H1 (cell line): ENCODE results near the gene ZNF536. TPM values are rescaled to one million over a fixed set of nuclear protein-coding genes. Genes with fewer than 3 reads are reported as not detected.

ENCODE experiments used
- CTCF ChIA-PET: fragments of 300-600 bp; sonication (Branson Sonifier 250); formaldehyde crosslinking; loops from one replicate; lab custom pipeline; 2021; ENCODE audit not compliant: partially characterized antibody; lab: Charles Lee
- POLR2A ChIA-PET: fragments of 300-600 bp; sonication (Branson Sonifier 250); formaldehyde crosslinking; loops from one replicate; lab custom pipeline; 2021; ENCODE audit warnings: inconsistent platforms; ENCODE audit not compliant: partially characterized antibody; lab: Charles Lee
- DNase-seq, 2 experiments: peaks; one replicate each; pipeline versions ENCODE4 v3.0.0 to v3.0.0-alpha.2; 2010 to 2022; ENCODE audit warnings: low spot score in 2 of 2, low read depth in 1 of 2, mixed read lengths in 1 of 2
- FAIRE-seq: peaks from 2 replicates; lab custom pipeline; 2011; peaks lifted over from hg19 to GRCh38; lab: Jason Lieb, UNC
- H2AFZ ChIP-seq: 2 replicates; pipeline ENCODE4 v1.8.1; 2012; ENCODE audit warnings: low read length, inconsistent platforms
- H2AK5ac ChIP-seq: 2 replicates; pipeline ENCODE4 v1.6.1; 2013; ENCODE audit warnings: low read depth, low read length
- H2BK120ac ChIP-seq: replicated peaks from 2 replicates; pipeline ENCODE3; 2013; ENCODE audit warnings: low read depth, low read length, inconsistent platforms
- H2BK12ac ChIP-seq: 2 replicates; pipeline ENCODE4 v1.6.1; 2013; ENCODE audit warnings: low read depth, low read length
- H2BK15ac ChIP-seq: 2 replicates; pipeline ENCODE4 v1.6.1; 2013; ENCODE audit warnings: low read length
- H2BK20ac ChIP-seq: 2 replicates; pipeline ENCODE4 v1.6.1; 2013; ENCODE audit warnings: low read length
- H2BK5ac ChIP-seq: 2 replicates; pipeline ENCODE4 v1.6.1; 2013; ENCODE audit warnings: low read depth, low read length
- H3K14ac ChIP-seq: 2 replicates; pipeline ENCODE4 v1.6.1; 2013; ENCODE audit warnings: inconsistent platforms; ENCODE audit not compliant: insufficient read length
- H3K18ac ChIP-seq: 2 replicates; pipeline ENCODE4 v1.6.1; 2013; ENCODE audit warnings: low read length; ENCODE audit errors: extremely low read depth
- H3K23ac ChIP-seq: 2 replicates; pipeline ENCODE4 v1.6.1; 2013; ENCODE audit warnings: inconsistent platforms; ENCODE audit not compliant: insufficient read length
- H3K23me2 ChIP-seq: 2 replicates; pipeline ENCODE4 v1.6.1; 2013; ENCODE audit warnings: low read depth, low read length
- H3K27ac ChIP-seq: 2 replicates; pipeline ENCODE4 v1.6.1; 2011; ENCODE audit warnings: low read depth, low read length, inconsistent platforms
- H3K27me3 ChIP-seq, 4 experiments: replicated peaks in 1 of 4; 1 replicate in 1 of 4; 2 replicates in 3 of 4; pipeline versions ENCODE4 v1.6.1 to v1.8.1; 2011 to 2013; ENCODE audit warnings: low read length in 3 of 4, mild to moderate bottlenecking in 3 of 4, inconsistent platforms in 2 of 4, mixed read lengths in 2 of 4, moderate library complexity in 1 of 4; ENCODE audit not compliant: control insufficient read depth in 3 of 4, insufficient read depth in 3 of 4; ENCODE audit errors: extremely low read depth in 1 of 4
- H3K36me3 ChIP-seq, 4 experiments: 2 replicates each; pipeline versions ENCODE4 v1.6.1 to v1.8.1; 2011 to 2013; ENCODE audit warnings: mild to moderate bottlenecking in 4 of 4, low read length in 3 of 4, moderate library complexity in 2 of 4, control low read depth in 1 of 4, inconsistent platforms in 1 of 4; ENCODE audit not compliant: insufficient read depth in 4 of 4, control insufficient read depth in 2 of 4
- H3K4ac ChIP-seq: replicated peaks from 2 replicates; pipeline ENCODE3; 2013; ENCODE audit warnings: low read length, low read depth, mixed read lengths, inconsistent platforms; ENCODE audit not compliant: insufficient read length
- H3K4me1 ChIP-seq, 4 experiments: replicated peaks in 1 of 4; 1 replicate in 1 of 4; 2 replicates in 3 of 4; pipeline versions ENCODE4 v1.6.1 to v1.8.1; 2011 to 2013; ENCODE audit warnings: low read length in 3 of 4, inconsistent platforms in 2 of 4, mixed read lengths in 1 of 4; ENCODE audit not compliant: insufficient read depth in 4 of 4, control insufficient read depth in 3 of 4
- H3K4me2 ChIP-seq, 2 experiments: 2 replicates each; pipeline versions ENCODE4 v1.6.1 to v1.8.1; 2011 to 2013; ENCODE audit warnings: low read depth in 2 of 2, low read length in 2 of 2, control low read depth in 1 of 2, inconsistent platforms in 1 of 2, mild to moderate bottlenecking in 1 of 2; ENCODE audit not compliant: insufficient read depth in 1 of 2
- H3K4me3 ChIP-seq, 4 experiments: fragments of 200-600, 300-600 bp in 1 of 4; sonication (generic), shearing (Covaris generic), sonication (Bioruptor Twin) in 1 of 4; 2 replicates each; pipeline versions ENCODE4 v1.5.1 to v1.8.1; 2011 to 2016; ENCODE audit warnings: low read length in 4 of 4, low read depth in 3 of 4, control low read depth in 2 of 4, inconsistent platforms in 2 of 4, mild to moderate bottlenecking in 2 of 4, mixed read lengths in 1 of 4, moderate library complexity in 1 of 4; ENCODE audit not compliant: insufficient read depth in 2 of 4; ENCODE audit errors: extremely low read depth in 1 of 4
- H3K56ac ChIP-seq: replicated peaks from 2 replicates; pipeline ENCODE3; 2013; ENCODE audit warnings: low read depth, mild to moderate bottlenecking, mixed read lengths, low read length, inconsistent platforms; ENCODE audit not compliant: insufficient read length
- H3K79me1 ChIP-seq: 2 replicates; pipeline ENCODE4 v1.6.1; 2013; ENCODE audit warnings: low read depth, low read length, control low read depth
- H3K79me2 ChIP-seq, 2 experiments: 2 replicates each; pipeline versions ENCODE4 v1.6.1 to v1.8.1; 2012 to 2013; ENCODE audit warnings: low read length in 2 of 2, mild to moderate bottlenecking in 2 of 2, inconsistent platforms in 1 of 2; ENCODE audit not compliant: insufficient read depth in 2 of 2, control insufficient read depth in 1 of 2
- H3K9ac ChIP-seq, 4 experiments: replicated peaks in 1 of 4; 1 replicate in 1 of 4; 2 replicates in 3 of 4; pipeline versions ENCODE4 v1.6.1 to v1.8.1; 2011 to 2013; ENCODE audit warnings: low read depth in 3 of 4, low read length in 3 of 4, control low read depth in 2 of 4, mild to moderate bottlenecking in 2 of 4, moderate library complexity in 2 of 4, inconsistent platforms in 1 of 4; ENCODE audit errors: extremely low read depth in 1 of 4
- H3K9me3 ChIP-seq, 2 experiments: 2 replicates each; pipeline versions ENCODE4 v1.6.1 to v1.8.1; 2012 to 2013; ENCODE audit warnings: mild to moderate bottlenecking in 2 of 2, moderate library complexity in 2 of 2, control low read depth in 1 of 2, inconsistent platforms in 1 of 2, low read depth in 1 of 2, low read length in 1 of 2, mixed read lengths in 1 of 2; ENCODE audit not compliant: insufficient read depth in 2 of 2
- H4K20me1 ChIP-seq, 2 experiments: replicated peaks in 1 of 2; 2 replicates each; pipeline versions ENCODE3 to v1.8.1; 2011 to 2013; ENCODE audit warnings: inconsistent platforms in 2 of 2, low read length in 2 of 2, mild to moderate bottlenecking in 1 of 2; ENCODE audit not compliant: insufficient read depth in 2 of 2, control insufficient read depth in 1 of 2
- H4K5ac ChIP-seq: 2 replicates; pipeline ENCODE4 v1.6.1; 2013; ENCODE audit warnings: low read length, low read depth, mixed read lengths, inconsistent platforms; ENCODE audit not compliant: insufficient read length
- H4K8ac ChIP-seq: 2 replicates; pipeline ENCODE4 v1.8.0; 2013; ENCODE audit warnings: mild to moderate bottlenecking, moderate library complexity, low read length, inconsistent platforms; ENCODE audit not compliant: insufficient read depth; ENCODE audit errors: extremely low read depth
- H4K91ac ChIP-seq: replicated peaks from 2 replicates; pipeline ENCODE3; 2013; ENCODE audit warnings: low read length, mixed read lengths, inconsistent platforms; ENCODE audit not compliant: insufficient read length
- ASH2L ChIP-seq: fragments of 200-600, 300-600 bp; sonication (generic); IDR thresholded peaks from one replicate; pipeline ENCODE4 v1.7.1; 2017; ENCODE audit warnings: low read length
- CHD2 ChIP-seq: IDR thresholded peaks from 2 replicates; pipeline ENCODE4 v1.6.1; 2012; ENCODE audit warnings: low read length, improper control_type of control experiment
- CREB1 ChIP-seq: IDR thresholded peaks from 2 replicates; pipeline ENCODE4 v1.6.1; 2012; ENCODE audit warnings: inconsistent platforms
- CTCF ChIP-seq, 3 experiments: IDR thresholded peaks; 1 replicate in 2 of 3; 2 replicates in 1 of 3; pipeline versions ENCODE4 v1.5.1 to v1.6.1; 2011; ENCODE audit warnings: low read length in 3 of 3, mild to moderate bottlenecking in 3 of 3, inconsistent platforms in 2 of 3, low read depth in 1 of 3, moderate library complexity in 1 of 3; ENCODE audit not compliant: insufficient read depth in 1 of 3; ENCODE audit errors: control extremely low read depth in 1 of 3
- EGR1 ChIP-seq: IDR thresholded peaks from 2 replicates; pipeline ENCODE4 v1.6.1; 2011; ENCODE audit warnings: low read depth, low read length, borderline replicate concordance
- HDAC2 ChIP-seq, 2 experiments: fragments of 300-600 bp in 1 of 2; sonication (generic) in 1 of 2; IDR thresholded peaks; 2 replicates each; pipeline ENCODE4 v1.6.1; 2011 to 2012; ENCODE audit warnings: low read depth in 2 of 2, low read length in 2 of 2, mild to moderate bottlenecking in 2 of 2, moderate library complexity in 2 of 2, borderline replicate concordance in 1 of 2, inconsistent platforms in 1 of 2
- JUND ChIP-seq: IDR thresholded peaks from 2 replicates; pipeline ENCODE4 v1.6.1; 2011; ENCODE audit warnings: mild to moderate bottlenecking, improper control_type of control experiment, low read length
- MAFK ChIP-seq: IDR thresholded peaks from 2 replicates; pipeline ENCODE4 v1.6.1; 2012; ENCODE audit warnings: low read depth, mild to moderate bottlenecking, improper control_type of control experiment, low read length
- MAX ChIP-seq: IDR thresholded peaks from 2 replicates; pipeline ENCODE4 v1.6.1; 2012; ENCODE audit warnings: inconsistent platforms
- NRF1 ChIP-seq: IDR thresholded peaks from 2 replicates; pipeline ENCODE4 v1.6.1; 2011; ENCODE audit warnings: mild to moderate bottlenecking, low read depth, low read length, improper control_type of control experiment
- PHF8 ChIP-seq: fragments of 200-600 bp; sonication (generic); conservative IDR thresholded peaks from 2 replicates; pipeline ENCODE4 v1.7.1; 2012; ENCODE audit warnings: low read depth, mild to moderate bottlenecking, inconsistent platforms, low read length, moderate library complexity
- POLR2A ChIP-seq, 2 experiments: IDR thresholded peaks; 1 replicate in 1 of 2; 2 replicates in 1 of 2; pipeline ENCODE4 v1.6.1; 2011; ENCODE audit warnings: low read depth in 2 of 2, low read length in 2 of 2, mild to moderate bottlenecking in 2 of 2; ENCODE audit errors: control extremely low read depth in 1 of 2
- WGBS, 2 experiments: shearing (Covaris generic) in 1 of 2; methylation state at CpG; one replicate each; pipeline versions ENCODE4 v1.1.6 to v1.1.7; 2013 to 2015; ENCODE audit warnings: low lambda C conversion rate in 2 of 2, mixed read lengths in 2 of 2, inconsistent platforms in 1 of 2, low coverage in 1 of 2, missing lambda C conversion rate in 1 of 2; ENCODE audit not compliant: insufficient replicate concordance in 2 of 2, insufficient coverage in 1 of 2, insufficient read length in 1 of 2; ENCODE audit errors: extremely low coverage in 1 of 2, missing lambda C conversion rate in 1 of 2; 5-methylcytosine and 5-hydroxymethylcytosine counted together
- polyA plus RNA-seq, 7 experiments: library from polyadenylated mRNA; depleted of rRNA in 3 of 7; stranded (reverse) in 5 of 7; unstranded in 2 of 7; fragments of >200 nt in 5 of 7; fragments of 200-250 nt in 2 of 7; gene quantifications; 1 replicate in 5 of 7; 2 replicates in 1 of 7; 4 replicates in 1 of 7; pipeline versions ENCODE4 v1.2.1 to v1.2.3, GENCODE V29; 2011 to 2013; ENCODE audit warnings: missing spikeins in 2 of 7, mixed read lengths in 2 of 7
- total RNA-seq: library from RNA; stranded (reverse); fragmentation: NEBNext Ultra II Directional; extraction: Animal tissue kit (Norgen Biotek cat#: 25700); gene quantifications from 2 replicates; pipeline ENCODE4 v1.2.1, GENCODE V29; 2021

ZNF536 gene
- total and polyA plus RNA-seq, 2 of the 8 experiments (the other 6 are each of a cell fraction or from before 2014, with no cell fraction given), result 0.09 to 0.11 TPM

- no peak overlapping the region for H2BK120ac ChIP-seq
- ChIA-PET CTCF (interaction anchor here (0.6 to 1.5 kb wide), 2 partner anchors 11 to 145 kb away, joined by 3 to 4 read pairs; no protein-coding TSS in a partner anchor), POLR2A (no interaction called here)
- H3K79me2 ChIP-seq, result no peaks in the 10 kb centered on the region
- H3K79me1 ChIP-seq, result no peaks in the 10 kb centered on the region
- H3K18ac ChIP-seq, result no peak overlapping the region
- H2BK20ac ChIP-seq, result no peak overlapping the region
- peaks cover 5% of the 10 kb centered on the region; the same call in 1 of the 2 replicates for H3K23me2 ChIP-seq
- H3K9me3 ChIP-seq, result no peaks in the 10 kb centered on the region
- H3K23ac ChIP-seq, result no peak overlapping the region
- H3K4me3 ChIP-seq, result no peak overlapping the region
- 94% methylated on average over 7 of the region's 7 CpGs; no CpG with 5 or more reads in 1 of the 2 experiments for WGBS, 2 experiments
- DNase-seq (no peak), FAIRE-seq (no peak)
- no peak overlapping the region for H2BK12ac ChIP-seq
- H4K20me1 ChIP-seq, result no peaks in the 10 kb centered on the region
- H3K27ac ChIP-seq, result no peak overlapping the region
- H3K9ac ChIP-seq, result no peak overlapping the region
- no peak overlapping the region for H4K8ac ChIP-seq
- no peak overlapping the region for H3K14ac ChIP-seq
- no peak overlapping the region for H4K5ac ChIP-seq
- no peaks in the 10 kb centered on the region; a peak in 1 of 7 replicates for H3K27me3 ChIP-seq
- no peaks in the 10 kb centered on the region; a peak in 1 of 7 replicates for H3K4me1 ChIP-seq
- H2BK5ac ChIP-seq, result no peak overlapping the region
- no peak overlapping the region for H2AK5ac ChIP-seq
- no peak overlapping the region for H3K4ac ChIP-seq
- H4K91ac ChIP-seq, result no peak overlapping the region
- H3K56ac ChIP-seq, result no peak overlapping the region
- H2BK15ac ChIP-seq, result no peak overlapping the region
- no peak overlapping the region for H2AFZ ChIP-seq
- no peak overlapping the region for H3K4me2 ChIP-seq
- H3K36me3 ChIP-seq, result no peaks in the 10 kb centered on the region
- TF ChIP-seq EGR1, result no peak
- TF ChIP-seq CHD2, result no peak
- no peak for TF ChIP-seq PHF8
- TF ChIP-seq ASH2L, result no peak
- no peak for TF ChIP-seq JUND
- no peak for TF ChIP-seq NRF1
- no peak for TF ChIP-seq CREB1
- TF ChIP-seq MAFK, result no peak
- TF ChIP-seq HDAC2 (IDR thresholded peaks at IDR 0.05; ENCODE audit: borderline replicate concordance in 1 of 2, low read depth in 2 of 2, low read length in 2 of 2), result no peak
- no peak for TF ChIP-seq MAX
- TF ChIP-seq POLR2A (IDR thresholded peaks at IDR 0.05; ENCODE audit: control extremely low read depth in 1 of 2, low read depth in 2 of 2, low read length in 2 of 2), result no peak
- no peak for TF ChIP-seq CTCF (IDR thresholded peaks at IDR 0.05; ENCODE audit: control extremely low read depth in 1 of 3, insufficient read depth in 1 of 3, low read depth in 1 of 3, low read length in 3 of 3)
Measured at GRCh38 chr19:30324982-30325381, 47.2 kb upstream of the ZNF536 start.
